ENCODE results near the gene TGFB3.

TGFB3 gene

DNA sequence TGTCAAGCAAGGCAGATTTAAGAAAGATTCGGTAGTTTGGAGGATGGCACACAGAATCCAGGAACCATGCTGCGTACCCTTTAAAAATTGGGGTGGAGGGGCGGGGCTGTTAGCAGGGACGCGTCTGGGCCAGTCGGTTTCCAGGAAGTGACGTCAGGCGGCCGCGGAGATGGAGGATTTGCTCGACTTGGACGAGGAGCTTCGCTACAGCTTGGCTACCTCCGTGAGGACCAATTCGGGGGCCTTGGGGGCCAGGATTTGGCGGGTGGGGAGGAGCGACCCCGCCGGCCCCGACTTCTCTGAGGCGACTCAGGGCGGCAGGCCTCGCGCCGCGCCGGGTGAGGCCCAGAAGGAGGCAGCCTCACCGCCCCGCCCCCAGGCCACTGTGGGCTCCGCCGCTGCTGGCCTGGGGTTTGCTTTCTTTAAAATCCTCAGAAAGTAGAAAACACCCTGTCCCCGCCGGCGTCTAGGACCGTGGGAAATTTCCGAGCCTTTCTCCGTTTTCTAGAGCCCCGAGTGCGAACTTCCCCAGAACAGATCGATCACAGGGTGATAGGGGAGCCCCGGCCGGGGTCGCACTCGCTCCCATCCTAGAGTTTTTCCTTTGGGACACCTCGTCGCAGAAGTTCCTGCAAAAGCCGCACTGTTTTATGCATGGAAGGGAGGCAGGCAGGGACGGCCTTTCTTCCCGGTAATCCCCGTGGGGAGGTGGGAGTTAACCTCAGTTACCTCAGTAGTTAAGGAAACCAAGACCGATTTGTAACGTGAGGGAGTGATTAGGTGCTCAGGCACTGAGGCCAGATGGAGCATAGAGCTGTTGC is 4.0 kb upstream of the TGFB3 start, which contains the start of gene IFT43:
TSS of gene IFT43 (plus strand) at position 146 of the 821 bp plus-strand sequence. CDS start at position 170, 24 bp downstream.
- peak; percentile 76 for DNase-seq

DNA sequence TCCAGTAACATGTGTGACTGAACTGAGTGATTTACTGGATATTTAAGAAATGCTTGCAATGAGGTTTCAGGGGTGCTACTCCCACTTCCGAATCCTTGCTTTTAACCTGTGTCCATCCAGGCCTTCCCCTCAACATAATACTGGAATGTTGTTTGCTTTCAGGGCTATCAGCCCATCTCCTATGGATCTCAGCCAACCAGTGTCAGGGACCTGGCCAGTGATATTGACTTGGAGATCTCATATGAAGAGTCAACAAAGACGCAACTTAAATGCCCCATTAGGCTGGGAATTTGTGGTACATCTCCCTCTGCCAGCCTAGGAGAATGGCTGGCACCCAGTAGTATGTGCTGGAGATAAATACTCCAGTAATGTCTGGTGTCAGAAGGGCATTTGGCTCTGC is 2.9 kb upstream of the TGFB3 start:
- no peak for DNase-seq

DNA sequence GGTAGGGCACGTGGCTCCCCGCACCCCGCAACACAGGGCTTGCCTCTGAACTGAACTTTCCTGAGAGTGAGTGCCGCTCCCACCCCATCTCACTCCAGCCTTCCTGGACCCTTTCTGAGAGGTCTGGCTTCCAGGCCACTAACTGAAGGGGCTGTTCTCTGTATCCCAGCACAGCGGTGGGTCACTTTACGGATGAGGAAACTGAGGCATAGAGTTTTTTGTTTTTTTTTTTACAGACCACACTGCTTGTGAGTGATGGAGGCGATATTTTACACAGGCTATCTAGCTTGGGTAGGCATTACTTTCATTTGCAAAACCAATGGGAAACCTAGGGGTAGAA is 1.2 kb upstream of the TGFB3 start:
- no peak for DNase-seq

DNA sequence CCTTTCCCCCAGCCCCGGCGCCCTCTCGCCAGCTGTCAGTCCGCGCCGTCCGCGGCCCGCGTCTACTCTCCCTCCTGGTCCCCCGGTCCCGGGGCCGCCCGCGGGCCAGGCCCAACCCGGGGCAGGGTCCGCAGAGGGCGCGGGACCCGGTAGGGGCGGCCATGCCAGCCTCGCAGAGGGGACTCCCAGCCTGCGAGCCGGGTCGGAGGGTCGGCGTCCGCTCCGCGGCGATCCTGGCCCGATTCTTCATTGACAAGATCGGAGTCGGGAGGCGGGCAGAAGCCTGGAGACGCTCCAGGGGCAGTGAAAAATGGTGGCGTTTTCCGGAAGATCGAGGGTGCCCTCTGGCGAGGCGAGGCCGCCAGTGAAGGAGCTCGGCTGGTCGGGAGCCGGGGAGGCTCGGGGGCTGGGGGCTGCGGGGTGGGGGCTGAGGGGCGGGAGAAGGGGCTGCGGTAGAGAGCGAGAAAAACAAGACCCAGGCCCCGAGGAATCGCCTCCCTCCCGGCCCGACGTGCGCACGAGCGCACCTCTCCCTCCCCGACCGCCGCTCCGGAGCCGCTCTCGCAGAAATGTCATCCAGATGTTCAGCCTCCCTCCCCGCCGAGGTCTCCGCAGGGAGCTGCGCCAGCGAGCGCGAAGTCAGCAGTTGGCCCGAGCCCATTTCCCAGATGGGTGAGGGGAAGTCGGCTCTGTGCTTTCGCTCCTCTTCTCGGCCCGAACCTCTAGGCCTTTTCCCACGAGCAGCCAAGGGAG is 647 bp upstream of the TGFB3 start:
- DNase-seq, result peak; percentile 85

- peak; percentile 26 for DNase-seq
Observed at GRCh38 chr14:75980856-75981255, 939 bp downstream of the TGFB3 start.

- DNase-seq, result peak; percentile 38
Observed at GRCh38 chr14:75979648-75980565, 1.9 kb downstream of the TGFB3 start.

DNA sequence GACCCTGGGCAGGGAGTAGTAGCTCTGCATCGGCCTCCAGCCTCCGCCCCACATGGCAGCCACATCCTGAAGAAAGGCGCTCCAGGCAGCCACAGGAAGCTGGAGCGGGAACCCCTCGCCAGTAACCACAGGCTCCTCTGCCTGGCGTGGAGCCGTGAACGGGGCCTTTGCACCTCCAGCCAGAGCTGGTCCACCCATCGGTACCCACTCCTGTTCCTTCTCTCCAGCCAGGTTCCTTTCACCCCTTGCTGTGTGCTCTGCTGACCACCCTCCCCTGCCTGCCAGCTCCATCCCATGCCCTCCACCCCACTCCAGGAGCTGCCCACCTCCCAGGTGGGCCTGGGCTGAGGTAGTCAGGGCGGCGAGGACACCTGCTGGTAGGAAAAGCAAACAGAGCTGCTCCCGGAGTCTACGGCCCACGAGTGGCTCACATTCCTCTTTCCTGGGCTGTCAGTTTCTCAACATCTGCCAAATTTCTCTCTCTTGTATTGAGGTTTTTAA is 2.7 kb downstream of the TGFB3 start:
- DNase-seq, result peak; percentile 59

GRCh38 chr14:75978249-75978731 is 3.5 kb downstream of the TGFB3 start:
- DNase-seq, result peak; percentile 60

- peak; percentile 15 for DNase-seq
Observed at GRCh38 chr14:75977582-75977943, 4.2 kb downstream of the TGFB3 start.

DNA sequence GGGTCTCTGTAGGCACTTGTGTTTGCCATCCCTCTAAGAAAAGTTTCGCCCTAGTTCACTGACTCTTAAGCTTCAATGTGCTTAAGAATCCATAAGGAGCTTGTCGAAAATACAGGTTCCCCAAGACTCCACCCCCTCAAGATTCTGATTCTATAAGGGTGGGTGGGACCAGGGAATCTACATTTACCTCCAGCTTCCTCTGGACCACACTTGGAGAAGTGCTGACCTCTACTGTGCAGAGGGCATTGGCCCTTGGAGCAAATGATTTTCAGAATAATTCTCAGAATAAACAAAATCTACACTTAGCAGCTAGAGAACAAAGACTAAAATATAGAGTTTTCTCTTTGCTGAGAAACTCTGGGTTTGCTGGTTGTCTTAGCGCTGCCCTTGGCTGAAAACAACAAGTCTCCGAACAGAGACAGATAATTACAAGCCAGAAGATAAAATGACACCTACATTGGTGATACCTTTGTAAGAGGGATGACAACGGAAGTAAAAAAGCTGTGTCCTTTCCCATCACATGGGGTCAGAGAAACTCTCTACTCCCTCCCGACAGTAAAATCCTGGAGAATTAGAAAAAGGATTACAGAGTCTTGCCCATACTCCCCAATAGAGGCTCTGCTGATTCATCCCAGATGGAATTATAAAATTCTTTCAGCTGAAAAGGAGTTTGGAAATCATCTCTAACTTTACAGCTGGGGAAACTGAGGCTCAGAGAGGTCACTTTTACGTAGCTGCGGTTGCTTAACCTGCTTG is 4.8 kb downstream of the TGFB3 start:
- DNase-seq, result no peak

DNA sequence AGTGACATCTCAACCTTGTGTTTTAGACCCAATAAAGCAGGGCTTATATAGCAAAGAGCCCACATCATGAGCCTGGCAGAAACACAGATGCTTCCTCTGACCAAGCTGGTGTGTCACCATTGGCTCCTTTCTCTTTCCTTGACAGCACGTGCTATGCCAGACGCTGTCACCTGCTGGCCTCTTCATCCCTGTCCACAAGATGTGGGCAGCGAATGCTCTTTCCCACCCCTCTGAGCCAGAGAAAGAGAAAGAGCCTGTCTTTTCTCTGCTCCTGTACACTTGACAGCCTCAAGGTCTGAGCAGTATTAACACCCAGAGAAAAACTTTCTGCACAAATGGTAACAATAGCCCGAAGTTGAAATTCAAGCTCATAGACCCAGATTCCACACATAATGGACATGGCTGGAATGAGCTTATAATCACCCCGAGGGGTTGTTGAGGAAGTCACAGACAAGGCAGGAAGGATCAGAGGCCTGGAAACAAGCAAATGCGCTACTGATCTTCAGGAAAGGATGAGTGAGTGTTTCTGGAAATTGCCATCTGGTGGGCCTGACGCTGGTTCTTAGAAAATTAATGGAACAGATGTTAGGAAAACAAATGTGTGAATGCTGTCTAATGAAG is 8.9 kb downstream of the TGFB3 start:
- DNase-seq, result peak; percentile 83

- no peak for DNase-seq
Observed at GRCh38 chr14:75971509-75971908, 10.3 kb downstream of the TGFB3 start.

DNA sequence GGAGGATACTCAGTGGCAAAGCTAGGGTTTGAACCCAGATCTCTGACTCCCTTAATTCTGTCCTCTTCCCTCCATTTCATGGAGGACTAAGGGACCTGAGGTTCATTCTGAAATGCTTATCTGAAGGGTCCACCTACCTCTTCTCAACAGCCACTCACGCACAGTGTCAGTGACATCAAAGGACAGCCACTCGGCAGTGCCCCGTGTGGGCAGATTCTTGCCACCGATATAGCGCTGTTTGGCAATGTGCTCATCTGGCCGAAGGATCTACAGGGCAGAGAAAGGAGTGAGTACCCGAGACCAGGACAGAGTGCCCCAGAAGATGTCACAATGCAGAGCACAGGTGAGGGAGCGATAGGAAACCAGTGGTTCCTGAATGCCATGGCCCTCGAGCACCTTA is 10.8 kb downstream of the TGFB3 start:
- DNase-seq, result no peak

GRCh38 chr14:75969891-75970290 is 11.9 kb downstream of the TGFB3 start:
- DNase-seq, result peak; percentile 39

GRCh38 chr14:75969126-75969525 is 12.7 kb downstream of the TGFB3 start:
- peak; percentile 46 for DNase-seq

- peak; percentile 91 for DNase-seq
Observed at GRCh38 chr14:75968456-75968855, 13.3 kb downstream of the TGFB3 start.

DNA sequence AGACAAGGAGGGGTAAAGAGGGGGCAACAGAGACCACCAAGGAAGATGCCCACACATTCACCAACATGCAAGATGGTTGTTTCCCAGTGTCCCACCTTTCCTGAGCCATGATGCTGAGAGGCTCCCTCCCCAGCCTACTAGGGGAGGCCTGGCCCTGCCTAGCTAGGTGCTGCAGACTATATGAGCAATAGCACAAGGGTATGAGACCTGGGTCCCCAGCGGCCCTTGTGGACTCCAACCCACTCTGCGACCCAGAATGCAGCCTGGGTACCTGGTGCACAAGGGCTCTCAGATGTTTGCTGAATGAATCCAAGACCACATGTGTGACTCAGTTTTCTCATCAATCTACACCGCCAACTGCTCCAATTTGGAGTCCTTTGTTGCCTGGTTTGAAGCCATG is 13.9 kb downstream of the TGFB3 start:
- no peak for DNase-seq

- peak; percentile 93 for DNase-seq
Observed at GRCh38 chr14:75961662-75962061, 20.1 kb downstream of the TGFB3 start.

GRCh38 chr14:75960231-75960630 is 21.6 kb downstream of the TGFB3 start:
- no peak for DNase-seq

DNA sequence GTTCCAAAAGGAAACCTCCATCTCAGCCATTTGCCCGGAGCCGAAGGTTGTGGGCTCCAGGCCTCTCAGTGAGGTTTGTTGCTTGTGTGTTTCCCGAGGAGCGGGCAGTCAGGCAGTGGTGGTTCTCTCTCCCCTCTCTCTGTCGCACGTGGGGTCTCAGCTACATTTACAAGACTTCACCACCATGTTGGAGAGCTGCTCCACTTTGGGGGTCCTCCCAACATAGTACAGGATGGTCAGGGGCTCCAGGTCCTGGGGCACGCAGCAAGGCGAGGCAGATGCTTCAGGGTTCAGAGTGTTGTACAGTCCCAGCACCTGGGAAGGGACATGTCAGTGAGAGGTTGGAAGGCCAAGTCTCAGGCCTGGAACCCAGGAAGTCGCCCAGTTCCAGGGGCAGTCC is 22.8 kb downstream of the TGFB3 start:
- DNase-seq, result no peak

- no peak for DNase-seq
Observed at GRCh38 chr14:75952489-75952888, 29.3 kb downstream of the TGFB3 start.

GRCh38 chr14:75946785-75947184 is 35.0 kb downstream of the TGFB3 start:
- DNase-seq, result no peak

Measured in NCI-H2171 (cell line).